ENCODE data around the gene PSENEN.

The PSENEN gene

GRCh38 chr19:35774274-35775045 is 29.0 kb downstream of the PSENEN start:
- no peak for DNase-seq (ENCODE audit: low read depth)

GRCh38 chr19:35775046-35775297 is 29.5 kb downstream of the PSENEN start:
- no peak for DNase-seq (ENCODE audit: low read depth)

- peak; percentile 98 for DNase-seq (ENCODE audit: low read depth)
These were observed 30.0 kb downstream of the PSENEN start, which contains the start of gene ARHGAP33 for GRCh38 chr19:35775298-35776101. Gene ARHGAP33, plus strand, starts transcription at chr19:35775564. Its CDS starts 95 bp downstream, at chr19:35775659.

- no peak for DNase-seq (ENCODE audit: low read depth)
These were observed 30.8 kb downstream of the PSENEN start for GRCh38 chr19:35776102-35776788.

GRCh38 chr19:35777086-35777841 is 31.8 kb downstream of the PSENEN start:
- DNase-seq (ENCODE audit: low read depth): no peak

GRCh38 chr19:35777961-35778360 is 32.5 kb downstream of the PSENEN start:
- DNase-seq (ENCODE audit: low read depth): no peak

GRCh38 chr19:35779033-35779432 is 33.6 kb downstream of the PSENEN start:
- no peak for DNase-seq (ENCODE audit: low read depth)

- no peak for DNase-seq (ENCODE audit: low read depth)
These were observed 34.6 kb downstream of the PSENEN start for GRCh38 chr19:35780058-35780457.

- no peak for DNase-seq (ENCODE audit: low read depth)
These were observed 35.3 kb downstream of the PSENEN start for GRCh38 chr19:35780717-35781116.

GRCh38 chr19:35781650-35782049 is 36.2 kb downstream of the PSENEN start:
- DNase-seq (ENCODE audit: low read depth): no peak

- no peak for DNase-seq (ENCODE audit: low read depth)
These were observed 37.1 kb downstream of the PSENEN start for GRCh38 chr19:35782589-35782988.

GRCh38 chr19:35783469-35784434 is 38.3 kb downstream of the PSENEN start:
- DNase-seq (ENCODE audit: low read depth): no peak

- DNase-seq (ENCODE audit: low read depth): no peak
These were observed 39.3 kb downstream of the PSENEN start for GRCh38 chr19:35784503-35785338.

GRCh38 chr19:35785339-35785627 is 39.8 kb downstream of the PSENEN start:
- DNase-seq (ENCODE audit: low read depth): no peak

GRCh38 chr19:35786299-35787160 is 41.1 kb downstream of the PSENEN start:
- DNase-seq (ENCODE audit: low read depth): no peak

- DNase-seq (ENCODE audit: low read depth): no peak
These were observed 41.9 kb downstream of the PSENEN start for GRCh38 chr19:35787227-35787799.

- no peak for DNase-seq (ENCODE audit: low read depth)
These were observed 42.9 kb downstream of the PSENEN start for GRCh38 chr19:35788205-35788960.

Data from stimulated activated CD8-positive, alpha-beta memory T cell treated with anti-CD3 and anti-CD28 coated beads, Interleukin-7, amount 100 ng/mL, for 24 hours (primary cell).